ENCODE data around the gene ACTN1.

DNA sequence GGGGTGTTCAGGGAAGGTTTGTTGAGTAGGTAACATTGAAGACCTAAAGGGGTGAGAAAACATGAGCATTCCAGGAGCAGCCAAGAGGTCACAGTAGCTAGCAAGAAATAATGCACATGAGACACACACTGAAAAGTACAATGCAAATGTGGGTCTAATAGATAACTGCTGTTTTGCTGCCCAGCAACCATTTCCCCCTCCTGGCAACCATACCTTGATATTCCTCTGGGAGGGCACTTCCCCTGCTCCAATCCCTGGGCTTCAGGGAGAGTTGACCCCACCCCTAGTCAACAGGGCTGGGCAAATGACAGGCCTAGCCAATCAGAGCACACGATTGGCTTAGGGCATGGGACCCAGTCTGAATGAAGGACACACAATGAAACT is 8.5 kb upstream of the ACTN1 start:
- TF ChIP-seq, protein P1, sequence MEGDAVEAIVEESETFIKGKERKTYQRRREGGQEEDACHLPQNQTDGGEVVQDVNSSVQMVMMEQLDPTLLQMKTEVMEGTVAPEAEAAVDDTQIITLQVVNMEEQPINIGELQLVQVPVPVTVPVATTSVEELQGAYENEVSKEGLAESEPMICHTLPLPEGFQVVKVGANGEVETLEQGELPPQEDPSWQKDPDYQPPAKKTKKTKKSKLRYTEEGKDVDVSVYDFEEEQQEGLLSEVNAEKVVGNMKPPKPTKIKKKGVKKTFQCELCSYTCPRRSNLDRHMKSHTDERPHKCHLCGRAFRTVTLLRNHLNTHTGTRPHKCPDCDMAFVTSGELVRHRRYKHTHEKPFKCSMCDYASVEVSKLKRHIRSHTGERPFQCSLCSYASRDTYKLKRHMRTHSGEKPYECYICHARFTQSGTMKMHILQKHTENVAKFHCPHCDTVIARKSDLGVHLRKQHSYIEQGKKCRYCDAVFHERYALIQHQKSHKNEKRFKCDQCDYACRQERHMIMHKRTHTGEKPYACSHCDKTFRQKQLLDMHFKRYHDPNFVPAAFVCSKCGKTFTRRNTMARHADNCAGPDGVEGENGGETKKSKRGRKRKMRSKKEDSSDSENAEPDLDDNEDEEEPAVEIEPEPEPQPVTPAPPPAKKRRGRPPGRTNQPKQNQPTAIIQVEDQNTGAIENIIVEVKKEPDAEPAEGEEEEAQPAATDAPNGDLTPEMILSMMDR (IDR thresholded peaks at IDR 0.05 in 2 of 3, conservative IDR thresholded peaks at IDR 0.05 in 1 of 3; ENCODE audit: control insufficient read depth in 2 of 3, extremely low read depth in 1 of 3, insufficient read depth in 1 of 3, low read depth in 3 of 3, low read length in 3 of 3): no peak
- TF ChIP-seq SPI1 (IDR thresholded peaks at IDR 0.05; ENCODE audit: borderline replicate concordance, insufficient read depth, low read depth, low read length): no peak
- no peak for TF ChIP-seq ZNF274 (IDR thresholded peaks at IDR 0.05; ENCODE audit: insufficient read depth, insufficient read length)

All from GM12878 (cell line).